ENCODE measurements around the gene EARS2.
"Not testable (repeated sequence)": the region's sequence is repeated elsewhere in the genome, so short reads cannot be mapped to it uniquely, and the experiment has no call there.

- not testable (repeated sequence) for TF ChIP-seq CTBP1 (IDR thresholded peaks at IDR 0.05; ENCODE audit: borderline replicate concordance); FOXM1 (IDR thresholded peaks at IDR 0.05; ENCODE audit: borderline replicate concordance); ELF4 (IDR thresholded peaks at IDR 0.05); BHLHE40 (IDR thresholded peaks at IDR 0.05; ENCODE audit: borderline replicate concordance); FOXK2 (IDR thresholded peaks at IDR 0.05); SUZ12 (IDR thresholded peaks at IDR 0.05); TARDBP (IDR thresholded peaks at IDR 0.05); HDGF (IDR thresholded peaks at IDR 0.05; ENCODE audit: borderline replicate concordance); SP1 (IDR thresholded peaks at IDR 0.05); LEF1 (IDR thresholded peaks at IDR 0.05; ENCODE audit: borderline replicate concordance); NFRKB (IDR thresholded peaks at IDR 0.05)
Observed at GRCh38 chr16:23483492-23483891, 73.7 kb downstream of the EARS2 start.
